Thyroid gland (tissue), 4 donors: ENCODE data around the gene ADCY1.

Experiments used
- CTCF ChIP-seq, 6 experiments: fragments of 200-600 bp in 3 of 6; fragments of 450-650 bp in 3 of 6; sonication (generic) in 3 of 6; IDR thresholded peaks; one replicate each; pipeline ENCODE4 v1.5.1; 2016 to 2019; ENCODE audit warnings: antibody characterized with exemption in 6 of 6, mild to moderate bottlenecking in 2 of 6, inconsistent platforms in 1 of 6, moderate library complexity in 1 of 6
- POLR2A ChIP-seq, 2 donors: fragments of 450-650 bp; IDR thresholded peaks; one replicate each; pipeline ENCODE4 v1.6.1; 2017; ENCODE audit warnings: antibody characterized with exemption in 2 of 2, mild to moderate bottlenecking in 2 of 2, moderate library complexity in 1 of 2

GRCh38 chr7:45715471-45716352, 141.5 kb downstream of the ADCY1 start:
- TF ChIP-seq CTCF (IDR thresholded peaks at IDR 0.05) (no peak), POLR2A (IDR thresholded peaks at IDR 0.05) (no peak)
